Mesothelial cell of epicardium (in vitro differentiated cells): ENCODE results near the gene STK4. TPM values are rescaled to one million over a fixed set of nuclear protein-coding genes. Genes with fewer than 3 reads are reported as not detected.

ENCODE experiments used
- DNase-seq, 2 experiments: peaks; one replicate each; pipeline ENCODE4 v3.0.0; 2021; ENCODE audit warnings: low spot score in 2 of 2; ENCODE audit not compliant: unreplicated experiment in 2 of 2
- H3K27ac Mint-ChIP-seq: 2 replicates; pipeline ENCODE4 v1.8.0; 2021; ENCODE audit warnings: mixed read lengths
- H3K27me3 Mint-ChIP-seq: 2 replicates; pipeline ENCODE4 v1.8.0; 2021; ENCODE audit warnings: low read depth, mixed read lengths
- H3K36me3 Mint-ChIP-seq: 2 replicates; pipeline ENCODE4 v1.8.0; 2021; ENCODE audit warnings: mixed read lengths
- H3K4me1 Mint-ChIP-seq: 2 replicates; pipeline ENCODE4 v1.8.0; 2021; ENCODE audit warnings: mixed read lengths
- H3K4me3 Mint-ChIP-seq: 2 replicates; pipeline ENCODE4 v1.8.0; 2021; ENCODE audit warnings: mild to moderate bottlenecking, moderate library complexity, mixed read lengths
- H3K9me3 Mint-ChIP-seq: 2 replicates; pipeline ENCODE4 v1.8.0; 2021; ENCODE audit warnings: mixed read lengths
- total RNA-seq: library from RNA; stranded (reverse); gene quantifications from 3 replicates; pipeline ENCODE4 v1.2.1, GENCODE V29; 2021
- TF ChIP-seq, protein P1 (sequence below): fragments of 200-600 bp; sonication (generic); IDR thresholded peaks from one replicate; pipeline ENCODE4 v1.5.0; 2021; ENCODE audit warnings: antibody characterized with exemption; ENCODE audit not compliant: unreplicated experiment

The STK4 gene
- total RNA-seq, 1 donor from 2014 or later = 29.9 TPM

DNA sequence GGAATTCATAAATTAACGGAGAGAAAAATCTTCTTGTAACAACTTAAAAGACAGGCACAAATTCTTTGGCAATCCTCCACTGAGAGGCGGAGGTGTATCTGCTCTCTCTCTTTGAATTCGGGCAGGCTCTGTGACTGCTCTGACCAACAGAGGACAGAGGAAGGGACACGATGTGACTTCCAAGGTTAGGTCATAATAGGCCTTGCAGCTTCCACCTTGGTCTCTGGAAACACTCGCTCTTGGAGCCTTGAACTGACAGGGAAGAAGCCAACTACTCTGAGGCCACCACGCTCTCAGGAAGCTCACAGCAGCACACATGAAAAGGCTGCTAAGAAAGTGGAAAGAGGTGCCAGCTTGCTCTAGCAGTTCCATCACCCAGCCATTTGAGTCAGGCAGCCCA, 21.1 kb upstream of the STK4 start:
- TF ChIP-seq, protein P1, sequence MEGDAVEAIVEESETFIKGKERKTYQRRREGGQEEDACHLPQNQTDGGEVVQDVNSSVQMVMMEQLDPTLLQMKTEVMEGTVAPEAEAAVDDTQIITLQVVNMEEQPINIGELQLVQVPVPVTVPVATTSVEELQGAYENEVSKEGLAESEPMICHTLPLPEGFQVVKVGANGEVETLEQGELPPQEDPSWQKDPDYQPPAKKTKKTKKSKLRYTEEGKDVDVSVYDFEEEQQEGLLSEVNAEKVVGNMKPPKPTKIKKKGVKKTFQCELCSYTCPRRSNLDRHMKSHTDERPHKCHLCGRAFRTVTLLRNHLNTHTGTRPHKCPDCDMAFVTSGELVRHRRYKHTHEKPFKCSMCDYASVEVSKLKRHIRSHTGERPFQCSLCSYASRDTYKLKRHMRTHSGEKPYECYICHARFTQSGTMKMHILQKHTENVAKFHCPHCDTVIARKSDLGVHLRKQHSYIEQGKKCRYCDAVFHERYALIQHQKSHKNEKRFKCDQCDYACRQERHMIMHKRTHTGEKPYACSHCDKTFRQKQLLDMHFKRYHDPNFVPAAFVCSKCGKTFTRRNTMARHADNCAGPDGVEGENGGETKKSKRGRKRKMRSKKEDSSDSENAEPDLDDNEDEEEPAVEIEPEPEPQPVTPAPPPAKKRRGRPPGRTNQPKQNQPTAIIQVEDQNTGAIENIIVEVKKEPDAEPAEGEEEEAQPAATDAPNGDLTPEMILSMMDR = no peak
- H3K4me1 Mint-ChIP-seq = no peaks in the 10 kb centered on the region
- no peak overlapping the region for H3K27ac Mint-ChIP-seq
- H3K4me3 Mint-ChIP-seq = no peak overlapping the region
- H3K27me3 Mint-ChIP-seq = no peaks in the 10 kb centered on the region
- no peak for DNase-seq
- H3K9me3 Mint-ChIP-seq = no peaks in the 10 kb centered on the region
- peaks cover 50% of the 10 kb centered on the region for H3K36me3 Mint-ChIP-seq

DNA sequence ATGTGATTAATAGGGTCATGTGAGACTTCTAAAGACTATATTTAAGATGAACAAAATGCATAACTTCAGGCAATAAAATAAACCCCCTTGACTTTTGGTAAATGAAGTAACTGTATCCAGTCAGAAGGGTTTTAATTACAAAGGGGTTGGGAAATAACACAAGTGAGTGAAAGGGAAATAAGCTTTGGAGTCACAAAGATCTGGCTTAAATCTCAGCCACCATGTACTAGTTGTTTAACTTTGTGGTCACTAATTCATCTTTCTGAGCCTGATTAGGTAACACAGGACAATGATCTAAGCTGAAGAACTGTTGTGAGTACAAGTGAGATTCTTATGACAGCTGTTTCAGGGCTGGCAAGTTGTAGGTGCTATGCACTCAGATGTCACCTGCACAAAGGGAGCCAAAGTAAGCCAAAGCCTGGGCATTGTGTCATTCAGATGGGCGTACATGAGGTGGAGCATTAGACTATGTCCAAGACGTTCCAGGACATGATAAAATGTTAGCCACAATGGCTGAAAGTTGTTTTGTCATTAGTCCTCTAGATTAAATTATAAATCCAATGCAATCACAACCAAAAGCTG, 19.9 kb upstream of the STK4 start:
- TF ChIP-seq, protein P1 = no peak
- no peaks in the 10 kb centered on the region for H3K4me1 Mint-ChIP-seq
- H3K27ac Mint-ChIP-seq = no peak overlapping the region
- H3K4me3 Mint-ChIP-seq = no peak overlapping the region
- no peak for DNase-seq
- H3K27me3 Mint-ChIP-seq = no peaks in the 10 kb centered on the region
- H3K36me3 Mint-ChIP-seq = peaks cover 51% of the 10 kb centered on the region
- no peaks in the 10 kb centered on the region for H3K9me3 Mint-ChIP-seq

DNA sequence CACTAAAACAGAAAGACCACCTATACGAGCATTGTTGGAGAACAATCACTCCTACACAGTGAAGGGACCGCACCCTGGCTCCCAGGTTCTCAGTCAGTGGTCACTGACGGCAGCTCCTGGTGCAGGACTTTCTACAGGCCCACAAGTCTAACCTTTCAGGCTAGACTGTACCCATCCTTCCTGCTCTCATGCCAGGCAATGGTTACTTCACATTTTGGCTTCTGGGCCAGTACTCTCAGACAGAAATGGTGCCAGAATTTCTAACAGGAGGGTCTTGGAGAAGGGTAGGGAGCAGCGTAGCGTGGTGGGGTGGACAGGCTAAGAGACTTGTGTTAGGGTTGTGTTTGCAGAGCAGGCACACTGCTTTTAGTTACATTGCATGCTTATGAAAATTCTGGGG, 18.2 kb upstream of the STK4 start:
- TF ChIP-seq, protein P1 = no peak
- Mint-ChIP-seq H3K27me3 (no peaks in the 10 kb centered on the region), H3K27ac (no peak overlapping the region), H3K9me3 (no peaks in the 10 kb centered on the region), H3K36me3 (peaks cover 56% of the 10 kb centered on the region), H3K4me1 (no peaks in the 10 kb centered on the region), H3K4me3 (no peak overlapping the region)
- DNase-seq = no peak

DNA sequence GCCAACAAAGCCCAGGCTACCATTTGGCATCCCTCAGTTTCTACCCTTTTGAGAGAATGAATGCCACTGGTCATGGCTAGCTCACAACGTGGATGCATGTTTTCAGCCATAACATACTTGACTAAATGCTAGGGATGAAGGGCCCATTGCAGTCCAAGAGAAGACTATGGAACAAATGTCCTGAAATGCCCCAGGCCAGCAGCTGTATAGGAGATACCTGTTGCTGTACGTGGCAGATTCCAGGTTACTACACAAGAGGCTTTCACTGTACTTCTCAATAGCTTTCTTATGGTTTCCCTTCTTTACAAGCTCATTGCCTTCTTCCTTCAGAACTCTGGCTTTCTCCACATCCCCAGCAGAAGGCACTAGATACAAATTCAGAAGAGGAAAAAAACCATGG, 17.8 kb upstream of the STK4 start:
- Mint-ChIP-seq H3K9me3 (no peaks in the 10 kb centered on the region), H3K4me3 (no peak overlapping the region), H3K4me1 (no peaks in the 10 kb centered on the region), H3K27ac (no peak overlapping the region), H3K36me3 (peaks cover 58% of the 10 kb centered on the region), H3K27me3 (no peaks in the 10 kb centered on the region)
- no peak for DNase-seq
- TF ChIP-seq, protein P1 = no peak

DNA sequence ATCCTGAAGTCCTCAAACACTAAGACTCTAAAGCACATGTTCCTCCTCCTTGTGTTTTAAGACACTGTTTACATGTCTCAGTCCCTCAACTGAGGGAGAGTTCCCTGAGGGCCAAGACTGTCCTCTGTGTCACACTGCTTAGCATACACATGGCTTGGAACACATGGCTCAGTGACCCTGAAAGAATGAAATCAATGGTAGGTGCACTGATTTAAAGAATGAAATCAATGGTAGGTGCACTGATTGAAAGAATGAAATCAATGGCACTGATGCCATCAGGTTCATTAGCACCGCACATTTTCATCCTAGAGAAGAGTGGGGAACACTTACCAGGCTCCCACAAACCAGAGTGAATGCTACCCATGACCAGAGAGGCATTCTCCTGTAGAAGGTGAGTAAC, 15.9 kb upstream of the STK4 start:
- TF ChIP-seq, protein P1 = no peak
- H3K27ac Mint-ChIP-seq = no peak overlapping the region
- no peak for DNase-seq
- H3K4me3 Mint-ChIP-seq = no peak overlapping the region
- H3K9me3 Mint-ChIP-seq = no peaks in the 10 kb centered on the region
- H3K36me3 Mint-ChIP-seq = peaks cover 58% of the 10 kb centered on the region
- peaks cover 13% of the 10 kb centered on the region for H3K4me1 Mint-ChIP-seq
- H3K27me3 Mint-ChIP-seq = no peaks in the 10 kb centered on the region

DNA sequence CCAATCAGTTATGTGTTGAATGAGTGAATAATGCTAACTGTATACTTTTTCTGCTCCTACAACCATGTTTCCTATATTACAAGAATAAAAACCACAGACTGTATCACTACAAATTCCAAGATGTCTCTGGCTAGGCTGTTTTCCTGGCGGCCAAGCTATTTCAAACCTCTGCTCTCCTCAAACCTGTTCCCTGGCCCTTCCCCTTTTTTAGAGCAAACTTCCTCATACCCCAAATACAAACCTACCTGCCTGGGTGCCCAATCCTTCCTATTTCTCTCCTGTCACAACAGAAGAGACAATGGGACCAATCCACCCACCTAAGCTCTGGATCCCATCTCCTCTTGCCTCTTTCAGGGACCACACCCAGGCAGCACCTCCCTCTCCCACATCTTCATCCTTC, 13.6 kb upstream of the STK4 start:
- Mint-ChIP-seq H3K27ac (no peak overlapping the region), H3K4me3 (no peak overlapping the region), H3K4me1 (peaks cover 34% of the 10 kb centered on the region), H3K9me3 (no peaks in the 10 kb centered on the region), H3K27me3 (no peaks in the 10 kb centered on the region), H3K36me3 (peaks cover 53% of the 10 kb centered on the region)
- TF ChIP-seq, protein P1 = no peak
- no peak for DNase-seq
